ENCODE results near the gene WASL. TPM values are rescaled to one million over a fixed set of nuclear protein-coding genes. Genes with fewer than 3 reads are reported as not detected.

The WASL gene
- total and polyA plus RNA-seq, 10 of the 15 experiments (the other 5 are each of a cell fraction or from before 2014, with no cell fraction given): 2.0 to 6.4 (median 3.5) TPM

- no peak for TF ChIP-seq CEBPZ (IDR thresholded peaks at IDR 0.05; ENCODE audit: low read depth, low read length)
- TF ChIP-seq NR2C2 (IDR thresholded peaks at IDR 0.05; ENCODE audit: borderline replicate concordance, control insufficient read depth, insufficient read length, low read depth): no peak
- TF ChIP-seq EZH2 (IDR thresholded peaks at IDR 0.05; ENCODE audit: borderline replicate concordance, control insufficient read depth, low read depth, low read length): no peak
- TF ChIP-seq SP1 (IDR thresholded peaks at IDR 0.05; ENCODE audit: low read depth, low read length): no peak
- no peak for TF ChIP-seq ATF3 (IDR thresholded peaks at IDR 0.05; ENCODE audit: borderline replicate concordance, extremely low read depth, low read depth, low read length)
- no peak for TF ChIP-seq RB1 (IDR thresholded peaks at IDR 0.05; ENCODE audit: borderline replicate concordance)
- 0 out of 2 replicates have a peak, but pooled peaks have one; percentile 4 for TF ChIP-seq NKRF (conservative IDR thresholded peaks at IDR 0.05)
- TF ChIP-seq PAX8 (IDR thresholded peaks at IDR 0.05): no peak
- TF ChIP-seq POLR2A (IDR thresholded peaks at IDR 0.05; ENCODE audit: low read depth, low read length): no peak
- TF ChIP-seq CHD1 (IDR thresholded peaks at IDR 0.05; ENCODE audit: low read depth, low read length): no peak
- TF ChIP-seq CHD4 (IDR thresholded peaks at IDR 0.05): no peak
- no peak for TF ChIP-seq HSF1 (IDR thresholded peaks at IDR 0.05; ENCODE audit: low read depth, low read length)
- no peak for TF ChIP-seq CEBPB (IDR thresholded peaks at IDR 0.05; ENCODE audit: borderline replicate concordance in 1 of 2, low read depth in 2 of 2, low read length in 2 of 2)
- TF ChIP-seq ATF2 (IDR thresholded peaks at IDR 0.05; ENCODE audit: low read length): no peak
- no peak for TF ChIP-seq RELA (IDR thresholded peaks at IDR 0.05; ENCODE audit: borderline replicate concordance, partially characterized antibody)
- TF ChIP-seq SRF (IDR thresholded peaks at IDR 0.05; ENCODE audit: low read depth in 2 of 2, low read length in 2 of 2): no peak
- TF ChIP-seq YY1 (IDR thresholded peaks at IDR 0.05; ENCODE audit: low read depth, low read length): no peak
- no peak for TF ChIP-seq BCL3 (IDR thresholded peaks at IDR 0.05; ENCODE audit: borderline replicate concordance, insufficient read depth, low read depth, low read length, poor library complexity, severe bottlenecking)
- no peak for TF ChIP-seq CREB1 (IDR thresholded peaks at IDR 0.05; ENCODE audit: low read depth)
Measured at GRCh38 chr7:123747620-123748141, 1.1 kb downstream of the WASL start (continued).
